Lower leg skin (tissue), 3 donors: ENCODE data around the gene F8.

ENCODE experiments used
- CTCF ChIP-seq, 3 donors: fragments of 450-650 bp; IDR thresholded peaks; one replicate each; pipeline ENCODE4 v1.5.1; 2016; ENCODE audit warnings: antibody characterized with exemption in 3 of 3, mild to moderate bottlenecking in 3 of 3, moderate library complexity in 2 of 3
- POLR2A ChIP-seq, 2 donors: fragments of 450-650 bp; IDR thresholded peaks; one replicate each; pipeline ENCODE4 v1.6.1; 2016 to 2017; ENCODE audit warnings: antibody characterized with exemption in 2 of 2, mild to moderate bottlenecking in 1 of 2, moderate library complexity in 1 of 2

GRCh38 chrX:155046129-155046810, 23.7 kb upstream of the F8 start:
- TF ChIP-seq CTCF (IDR thresholded peaks at IDR 0.05) (no peak), POLR2A (IDR thresholded peaks at IDR 0.05) (no peak)
